NCI-H2196 treated with DMSO at 0.1 percent for 48 hours (cell line): ENCODE measurements around the gene TRPM3.

Experiments used
- DNase-seq: peaks from one replicate; lab custom pipeline; 2025; ENCODE audit not compliant: unreplicated experiment; lab: John Stamatoyannopoulos, UW

The TRPM3 gene

DNA sequence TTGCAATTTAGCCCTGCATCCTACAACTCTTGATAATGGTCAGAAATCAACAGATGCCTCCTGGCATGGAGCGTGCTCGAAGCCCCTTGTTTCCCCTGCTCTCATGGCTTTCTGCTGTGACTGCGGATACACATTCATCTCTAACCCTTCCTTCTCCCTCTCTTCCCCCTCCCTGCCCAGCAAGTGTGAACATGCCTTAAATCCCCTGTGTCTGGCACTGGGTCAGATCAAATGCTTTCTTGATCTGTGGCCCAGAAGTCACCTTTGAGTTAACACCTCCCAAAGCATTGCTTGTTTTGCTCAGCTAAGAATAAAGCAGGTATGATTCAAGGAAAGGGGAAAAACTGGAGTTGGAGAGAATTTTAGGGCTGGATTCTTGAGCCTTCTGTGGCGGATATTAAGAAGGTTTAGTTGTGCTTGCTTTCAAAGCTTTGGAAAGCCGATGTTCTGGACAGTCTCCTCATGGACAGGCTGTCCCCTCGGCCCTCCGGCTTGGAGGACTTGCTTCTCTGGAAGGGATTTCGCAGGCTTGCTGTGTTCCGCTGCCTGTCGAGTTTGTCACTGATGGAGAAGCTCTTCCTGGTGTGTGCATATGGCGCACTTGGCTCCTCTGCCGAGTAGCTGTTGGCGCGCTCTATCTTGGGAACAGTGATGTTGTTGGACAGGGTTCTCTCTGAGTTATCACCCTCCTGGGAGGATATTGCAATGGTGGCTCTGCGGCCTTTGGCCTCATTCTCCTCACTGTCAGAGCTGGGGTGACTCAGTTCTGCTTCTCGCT lies 585.7 kb downstream of the TRPM3 start:
- no peak for DNase-seq

DNA sequence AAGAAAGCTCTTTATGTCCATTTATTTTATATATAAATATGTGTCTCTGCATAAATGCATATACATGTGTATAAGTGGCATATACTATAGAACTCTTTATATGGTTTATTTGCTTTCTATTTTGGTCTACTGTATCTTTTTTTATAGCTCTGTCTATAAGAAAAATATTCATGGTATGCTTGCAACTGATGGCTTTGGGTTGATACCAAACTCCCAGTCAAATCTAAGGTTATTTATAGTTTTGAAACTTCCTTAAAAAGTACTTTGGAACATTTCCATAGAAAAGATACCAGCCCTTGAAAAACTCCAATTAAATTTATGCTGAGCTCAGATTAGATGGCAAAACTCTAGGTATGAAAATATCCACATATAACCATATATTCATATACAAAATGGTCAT lies 587.0 kb downstream of the TRPM3 start:
- DNase-seq, result no peak

DNA sequence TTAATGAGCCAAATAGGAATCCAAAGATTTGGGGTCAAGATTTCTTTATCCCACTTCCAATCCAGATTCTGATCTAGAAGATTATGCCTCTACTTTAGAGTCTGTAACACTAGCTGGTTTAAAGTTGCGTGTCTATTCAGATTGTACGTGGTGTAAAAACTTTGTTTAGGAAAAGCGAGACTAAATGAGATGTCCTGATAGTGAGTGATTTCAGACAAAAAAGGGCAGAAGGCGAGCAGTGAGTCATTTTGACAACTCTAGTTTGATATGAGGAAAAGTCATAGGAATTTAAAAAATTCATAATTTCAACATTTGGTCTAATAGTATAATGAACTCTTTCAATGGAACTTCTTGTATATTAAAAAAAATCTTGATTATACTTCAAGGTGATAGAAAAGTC lies 587.4 kb downstream of the TRPM3 start:
- DNase-seq, result no peak

DNA sequence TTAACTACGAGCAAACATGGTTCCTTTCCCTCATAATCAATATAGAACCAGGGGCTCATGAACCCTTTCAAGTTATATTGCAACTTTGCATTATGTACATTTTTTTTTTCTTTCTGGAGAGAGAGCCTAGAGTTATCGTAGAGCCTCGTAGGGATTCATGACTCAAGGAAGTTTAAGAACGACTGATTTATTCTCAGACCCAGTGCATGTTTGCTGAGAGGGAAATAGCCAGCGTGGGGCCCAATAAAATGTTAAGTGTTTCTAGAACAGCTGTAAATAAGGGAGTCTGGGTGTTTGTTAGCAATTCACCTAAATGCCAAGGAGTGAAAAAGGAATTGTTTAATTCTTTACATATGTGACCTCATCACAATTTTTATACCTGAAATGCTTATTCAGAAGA lies 587.9 kb downstream of the TRPM3 start:
- DNase-seq, result no peak

DNA sequence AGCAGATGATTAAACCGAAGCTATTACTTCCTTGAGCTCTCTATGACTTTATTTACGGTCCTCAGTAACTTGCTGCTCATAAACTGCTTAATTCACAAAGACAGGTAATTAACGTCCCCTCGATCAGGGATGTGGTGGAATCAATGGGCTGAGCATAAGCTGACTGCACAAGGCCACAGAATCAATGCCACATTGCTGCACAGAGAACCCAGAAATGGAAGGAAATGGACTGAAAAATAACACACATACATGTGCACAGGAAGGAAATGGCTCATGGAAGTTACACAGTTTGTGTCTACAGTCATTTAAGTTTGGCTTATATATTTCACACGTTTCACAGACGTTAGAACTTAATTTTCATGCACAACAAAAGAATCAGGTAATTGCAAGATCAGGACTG lies 588.7 kb downstream of the TRPM3 start:
- no peak for DNase-seq

DNA sequence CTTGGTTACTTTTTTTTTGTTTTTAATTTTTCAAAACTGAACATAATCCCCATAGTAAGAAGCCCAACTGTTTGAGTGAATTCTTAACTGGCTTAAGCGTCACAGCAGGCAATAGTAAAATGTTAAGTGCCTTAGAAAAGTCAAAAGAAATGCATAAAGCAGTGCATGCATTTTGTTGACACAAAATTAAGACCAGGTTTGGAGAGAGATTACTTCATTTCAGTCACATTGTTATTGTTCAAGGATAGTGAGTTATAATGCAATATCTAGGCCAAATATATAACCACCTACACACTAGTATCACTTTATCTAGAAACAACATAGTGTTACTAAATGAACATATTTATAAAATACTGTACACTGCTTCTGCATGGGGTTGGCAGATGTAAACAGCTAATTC lies 590.1 kb downstream of the TRPM3 start:
- no peak for DNase-seq

DNA sequence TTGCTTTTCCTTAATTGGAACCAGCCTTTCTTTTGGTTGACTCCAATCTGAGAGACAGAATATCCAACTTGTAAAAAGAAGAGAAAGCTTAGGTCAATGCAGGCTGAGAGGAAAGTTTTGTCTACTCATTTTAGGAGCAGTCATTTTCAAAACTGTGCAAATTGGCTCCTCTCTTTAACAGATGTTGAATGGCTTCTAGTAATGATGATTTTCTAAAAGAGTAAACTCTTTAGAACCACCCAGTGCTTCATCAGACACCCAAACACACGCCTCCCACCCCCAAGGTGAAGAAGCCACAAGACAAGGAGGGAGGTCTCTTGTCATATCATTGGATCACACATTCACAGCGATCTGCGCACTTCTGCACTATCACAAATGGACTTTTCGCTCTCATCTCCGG lies 590.7 kb downstream of the TRPM3 start:
- DNase-seq, result no peak

DNA sequence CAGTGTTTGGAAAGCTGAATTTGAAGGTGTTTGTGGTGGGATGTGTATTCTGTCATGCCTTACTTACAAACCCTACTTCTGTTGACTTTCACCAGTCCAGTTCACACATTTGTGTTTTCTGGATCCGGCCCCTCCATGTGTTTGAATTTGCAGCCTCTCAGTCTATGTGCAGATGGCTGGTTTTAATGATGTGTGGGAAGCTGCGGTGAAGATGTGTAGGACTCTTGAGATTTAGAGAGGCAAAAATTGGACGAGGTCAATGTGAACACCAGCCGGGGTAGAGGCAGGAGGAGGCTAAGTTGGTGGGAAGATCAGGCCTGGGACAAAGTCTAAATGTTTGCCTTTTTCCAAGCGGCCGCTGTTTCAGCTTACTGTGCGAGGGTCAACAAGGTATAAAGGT lies 591.6 kb downstream of the TRPM3 start:
- no peak for DNase-seq

DNA sequence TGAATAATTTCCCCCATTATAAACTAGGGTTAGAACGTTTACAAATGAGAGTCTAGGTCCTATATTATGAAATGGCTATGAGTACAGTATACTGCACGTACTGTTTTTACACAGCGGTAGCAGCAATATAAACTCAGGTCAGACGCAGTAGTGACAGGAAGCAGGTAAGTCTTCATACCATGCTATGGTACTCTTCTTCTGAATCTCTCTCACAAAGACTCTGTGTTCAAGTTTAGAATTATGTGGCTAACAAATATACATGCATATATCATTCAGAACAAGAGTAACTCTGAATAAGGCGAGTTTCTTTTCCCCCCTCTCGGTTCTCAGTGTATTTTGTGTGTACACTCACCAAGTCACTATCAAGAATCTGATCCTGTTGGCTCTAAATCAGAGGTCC lies 592.0 kb downstream of the TRPM3 start:
- no peak for DNase-seq

DNA sequence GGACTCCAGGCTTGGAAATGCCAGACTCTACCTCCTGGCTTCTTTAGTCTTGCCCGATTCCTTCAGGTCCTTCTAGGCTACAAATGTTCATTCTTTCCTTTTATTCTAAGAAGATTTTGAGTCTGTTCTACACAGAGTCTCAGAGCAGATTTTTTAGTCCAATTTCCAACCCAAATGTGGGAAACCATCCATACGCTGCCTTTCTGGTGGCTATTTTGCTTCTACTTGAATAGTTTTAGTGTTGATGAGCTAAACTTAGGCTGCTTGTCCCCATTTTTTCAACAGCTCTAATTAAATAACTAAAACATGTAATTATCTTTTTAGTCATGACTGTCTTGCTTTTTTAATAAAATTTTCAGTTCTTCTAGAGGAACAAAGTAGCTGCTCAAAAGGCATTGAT lies 594.5 kb downstream of the TRPM3 start:
- DNase-seq, result no peak

DNA sequence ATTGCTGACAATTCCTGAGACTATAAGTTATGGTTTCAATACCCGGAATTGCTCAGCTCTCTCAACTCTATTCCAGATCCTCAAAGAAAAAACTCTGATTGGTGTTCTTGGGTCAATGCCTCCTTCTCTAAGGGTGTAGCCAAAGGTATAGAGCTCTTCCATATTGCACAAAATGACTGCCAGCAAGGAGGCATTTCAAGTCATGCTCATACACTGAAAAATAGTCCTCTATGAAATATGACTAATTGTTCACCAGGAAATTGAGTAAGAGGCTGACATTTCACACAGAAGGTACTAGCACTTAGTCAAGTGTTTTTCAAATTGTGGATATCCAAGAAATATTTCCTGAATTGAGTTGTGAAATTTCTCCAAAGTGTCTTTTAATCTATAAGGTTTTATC lies 595.9 kb downstream of the TRPM3 start:
- DNase-seq, result no peak

DNA sequence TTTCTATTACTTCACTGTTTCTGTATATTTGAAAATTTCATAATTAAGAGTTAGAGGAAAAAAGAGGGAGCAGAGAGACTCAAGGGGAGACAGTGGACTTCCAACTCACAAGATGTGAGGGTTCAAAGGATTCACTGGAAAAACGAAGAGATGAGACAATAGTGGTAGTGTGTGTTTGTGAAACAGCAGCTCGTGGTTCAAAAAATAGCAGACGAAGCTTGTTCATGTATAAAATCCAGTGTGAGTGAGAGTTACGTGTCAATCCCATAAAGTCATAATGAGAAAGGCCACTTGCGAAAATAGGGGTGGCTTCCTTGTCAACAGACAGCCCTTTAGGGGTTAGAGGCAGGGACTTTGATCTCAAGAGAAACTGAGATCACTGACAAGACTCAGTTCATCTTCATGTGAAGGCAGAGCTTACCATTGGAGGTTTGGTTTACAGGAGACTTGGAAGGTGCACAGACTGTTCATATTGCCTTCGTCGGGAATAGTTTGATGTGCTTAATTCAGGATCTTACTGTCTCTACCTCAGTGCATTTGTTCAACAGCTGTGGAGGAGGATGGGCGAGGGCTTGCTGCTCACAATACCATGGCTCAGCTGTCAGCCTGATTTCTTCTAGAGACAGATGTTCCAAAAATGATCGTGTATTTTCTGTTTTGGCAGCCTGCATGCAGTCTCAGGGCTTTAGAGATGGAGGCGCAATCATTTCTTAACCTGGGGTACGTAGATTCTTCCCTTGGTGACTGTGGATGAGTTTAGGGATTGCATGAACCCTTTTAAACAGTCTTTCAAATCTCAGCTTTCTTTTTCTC lies 601.3 kb downstream of the TRPM3 start:
- DNase-seq, result no peak

DNA sequence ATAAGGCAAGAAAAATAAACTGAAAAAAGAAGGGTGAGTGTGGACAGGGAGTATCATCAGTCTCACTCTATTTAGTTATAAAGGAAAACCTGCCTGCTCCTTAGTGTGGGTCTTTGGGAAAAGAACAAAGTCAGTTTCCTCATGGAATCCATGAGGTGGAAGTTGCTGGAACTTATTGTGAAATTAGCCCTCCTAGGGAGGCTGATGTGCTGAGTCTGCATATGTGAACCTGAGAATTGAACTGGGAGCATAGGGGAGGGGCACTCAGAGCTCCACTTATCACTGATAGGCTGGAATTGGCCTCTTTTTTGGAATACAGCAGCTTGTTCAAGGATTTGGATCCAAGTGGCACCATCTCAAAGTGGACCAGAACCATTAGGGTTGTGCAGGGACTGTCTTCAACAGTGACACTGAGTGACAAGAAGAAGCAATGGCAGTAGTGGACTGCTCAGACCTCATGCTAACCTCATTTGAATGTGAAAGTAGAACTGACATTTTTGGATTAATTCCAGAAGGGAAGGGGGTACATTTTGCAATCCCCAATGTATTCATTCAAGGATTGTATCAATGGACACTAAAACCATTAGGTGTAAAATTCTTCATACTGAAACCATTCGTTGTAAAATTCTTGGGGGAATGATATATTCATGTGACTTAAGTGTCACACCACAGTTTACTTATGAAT lies 603.4 kb downstream of the TRPM3 start:
- DNase-seq, result no peak

DNA sequence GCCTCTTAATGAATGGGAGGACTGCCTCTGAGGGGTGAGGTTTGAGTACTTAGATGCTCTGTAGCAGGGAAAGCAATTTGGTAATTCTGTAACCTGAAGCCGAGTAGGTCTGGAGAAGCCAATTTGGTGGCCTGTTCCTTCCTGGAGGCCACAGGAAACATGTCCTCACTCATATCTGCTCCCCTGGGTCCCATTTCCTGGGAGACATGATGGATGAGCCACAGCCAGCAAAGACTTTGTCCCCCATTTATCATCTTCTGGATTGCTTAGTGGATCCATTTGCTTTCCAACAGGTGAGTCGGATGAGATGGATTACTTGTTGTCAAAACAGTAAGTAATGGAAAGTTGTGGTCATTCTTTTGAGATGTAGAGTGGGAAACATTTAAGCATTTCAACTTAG lies 607.1 kb downstream of the TRPM3 start:
- DNase-seq, result no peak

DNA sequence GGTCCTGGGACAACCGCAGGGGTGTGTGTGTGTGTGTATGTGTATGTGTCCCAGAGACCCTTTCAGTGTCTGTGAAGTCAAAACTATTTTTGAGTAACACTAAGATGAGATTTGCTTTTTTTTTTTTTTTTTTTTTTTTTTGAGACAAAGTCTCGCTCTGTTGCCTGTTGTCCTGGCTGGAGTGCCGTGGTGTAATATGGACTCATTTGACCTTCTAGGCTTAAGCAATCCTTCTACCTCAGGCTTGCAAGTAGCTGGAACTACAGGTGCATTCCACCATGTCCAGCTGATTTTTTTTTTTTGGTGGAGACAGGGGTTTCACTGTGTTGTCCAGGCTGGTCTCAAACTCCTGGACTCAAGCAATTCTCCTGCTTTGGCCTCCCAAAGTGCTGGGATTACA lies 609.6 kb downstream of the TRPM3 start:
- no peak for DNase-seq

DNA sequence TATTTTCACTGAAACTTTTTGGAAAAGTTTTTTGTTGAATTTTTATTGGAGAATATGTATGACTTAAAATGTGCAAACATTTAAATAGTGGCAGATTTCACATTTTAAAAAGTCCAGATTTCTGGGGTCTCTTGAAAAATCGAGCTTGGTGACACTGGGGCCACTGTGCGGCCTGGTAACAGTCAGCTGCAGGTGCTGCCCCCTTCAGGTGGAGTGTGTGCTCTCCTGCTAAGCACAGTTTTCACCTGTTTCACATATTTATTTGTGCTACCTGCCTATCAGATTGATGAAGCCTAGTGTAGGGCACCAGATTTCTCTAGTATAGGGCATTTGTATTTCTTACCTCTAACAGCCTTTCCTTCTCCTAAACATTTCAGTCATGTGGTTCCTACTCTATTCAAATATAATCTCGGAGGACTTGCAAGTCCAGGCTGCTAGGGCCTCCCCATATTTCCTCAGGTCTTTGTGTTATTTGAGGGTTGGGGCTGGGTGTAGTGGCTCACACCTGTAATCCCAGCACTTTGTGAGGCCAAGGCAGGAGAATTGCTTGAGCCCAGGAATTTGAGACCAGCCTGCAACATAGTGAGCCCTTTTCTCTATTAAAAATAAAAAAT lies 611.2 kb downstream of the TRPM3 start:
- DNase-seq, result no peak

DNA sequence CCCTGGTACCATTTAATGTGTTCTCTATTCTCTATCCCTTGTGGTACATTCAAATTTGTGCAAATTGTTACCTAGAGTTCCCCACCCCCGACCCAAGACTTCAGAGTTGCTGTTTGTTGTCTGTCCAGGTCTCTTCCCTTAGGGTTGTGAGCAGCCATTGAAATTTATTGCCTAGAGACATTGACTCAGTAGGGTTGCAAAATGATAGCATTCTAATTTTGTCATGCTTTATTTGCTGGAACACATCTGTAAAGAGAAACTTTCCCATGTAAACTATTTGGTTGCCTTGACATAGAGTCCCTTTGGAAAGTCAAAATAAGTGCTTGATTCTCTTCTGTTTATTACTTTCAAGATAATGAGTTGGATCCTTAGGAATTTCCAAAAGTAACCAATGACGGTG lies 615.3 kb downstream of the TRPM3 start:
- DNase-seq, result no peak

DNA sequence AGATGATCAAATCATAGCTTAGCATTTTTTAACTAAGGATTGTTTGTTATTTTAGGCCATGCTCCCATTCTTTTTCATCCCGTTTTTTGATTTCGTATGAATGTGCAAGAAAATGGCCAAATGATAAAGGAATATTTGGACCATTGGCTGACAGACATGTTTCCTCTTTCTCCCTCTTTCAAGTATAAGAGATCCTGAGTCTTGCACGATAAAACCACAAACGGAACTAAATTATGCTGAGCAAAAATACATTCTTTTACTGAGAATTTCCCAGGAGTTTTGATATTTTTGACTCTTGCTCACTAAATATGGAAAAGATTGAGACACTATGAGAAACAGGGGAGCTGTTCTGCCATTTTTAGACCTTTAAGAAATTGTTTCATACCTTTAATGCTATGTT lies 616.6 kb downstream of the TRPM3 start:
- DNase-seq, result no peak

DNA sequence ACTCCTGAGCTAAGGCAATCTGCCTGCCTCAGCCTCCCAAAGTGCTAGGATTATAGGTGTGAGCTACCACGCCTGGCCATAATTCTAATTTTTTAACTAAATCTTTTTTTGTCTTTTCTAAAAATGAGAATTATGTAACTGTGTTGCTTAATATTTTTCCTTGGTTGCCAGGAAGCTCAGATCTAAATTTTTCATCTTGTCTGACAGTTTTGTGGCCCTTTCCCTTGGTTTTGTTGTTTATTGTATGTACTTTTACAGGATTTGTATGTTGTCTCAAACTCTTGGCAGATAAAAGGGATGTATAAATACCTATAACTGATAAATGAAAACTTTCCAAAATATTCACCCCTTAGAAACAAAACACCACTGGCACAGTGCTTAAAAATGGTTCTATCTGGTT lies 618.7 kb downstream of the TRPM3 start:
- DNase-seq, result no peak

DNA sequence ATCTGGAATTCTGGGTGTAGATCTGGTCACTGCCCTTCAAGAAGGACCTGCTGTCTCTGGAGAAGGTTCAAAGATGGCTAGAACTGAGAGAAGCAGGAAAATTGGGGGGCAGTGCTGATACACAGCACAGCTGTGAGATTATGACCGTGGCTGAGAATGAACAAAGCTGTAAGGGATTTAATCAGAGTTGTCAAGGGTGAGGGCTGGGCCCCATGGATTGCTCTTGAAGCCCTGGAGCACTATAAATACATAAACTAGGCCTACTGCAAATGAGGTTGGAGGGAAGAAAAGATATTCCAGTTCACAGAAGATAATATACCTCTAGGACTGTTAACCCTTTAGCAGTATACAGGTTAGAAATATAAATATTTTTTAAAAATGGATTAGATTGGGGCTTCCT lies 620.6 kb downstream of the TRPM3 start:
- no peak for DNase-seq

DNA sequence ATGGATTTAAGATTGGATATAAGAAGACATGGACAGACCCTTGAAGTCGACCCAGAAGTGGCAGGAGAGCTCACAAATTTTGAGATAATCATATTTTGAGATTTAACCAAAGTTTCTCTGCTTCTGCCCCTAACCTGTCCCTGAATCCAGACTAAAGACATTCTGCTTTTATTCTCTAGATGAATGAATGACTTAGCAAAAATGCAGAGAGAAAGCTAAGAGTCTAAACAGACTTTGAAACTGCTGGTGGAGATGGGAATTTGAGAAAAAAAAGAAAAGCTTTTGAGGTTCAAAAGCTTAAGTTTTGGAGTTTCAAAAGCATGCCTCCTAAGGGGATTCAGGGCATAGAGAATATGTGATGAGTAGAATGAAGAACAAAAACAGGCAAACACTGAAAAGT lies 621.8 kb downstream of the TRPM3 start:
- DNase-seq, result no peak

DNA sequence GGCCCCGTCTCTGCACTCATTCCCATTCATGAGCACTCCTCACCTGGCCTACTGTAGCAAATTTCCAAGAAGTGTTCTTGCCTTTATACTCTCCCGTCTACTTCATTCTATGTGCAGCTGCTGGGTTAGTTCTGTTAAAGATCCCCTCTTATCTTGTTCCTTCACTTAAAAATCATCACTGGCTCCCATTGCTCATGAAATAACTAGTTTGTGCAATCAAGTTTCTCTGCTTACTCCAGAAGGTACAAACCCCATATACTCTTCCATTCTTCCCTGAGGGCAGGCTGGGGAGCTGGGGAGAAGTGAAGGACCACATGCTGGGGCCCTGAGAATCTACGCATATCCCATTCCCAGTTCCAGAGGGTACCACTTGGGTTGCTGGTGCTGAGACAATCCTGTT lies 622.6 kb downstream of the TRPM3 start:
- no peak for DNase-seq
